ENCODE data around the gene RAB31. TPM values are rescaled to one million over a fixed set of nuclear protein-coding genes. Genes with fewer than 3 reads are reported as not detected.

Gene RAB31
- total RNA-seq, 2 donors from 2014 or later = 4.7 to 16.0 TPM

- no peaks in the 10 kb centered on the region for H3K4me1 ChIP-seq
- H3K36me3 ChIP-seq = no peaks in the 10 kb centered on the region
- H3K9ac ChIP-seq (ENCODE audit: low read depth in 2 of 2, low read length in 2 of 2) = no peak overlapping the region
- no peak for TF ChIP-seq CTCF (IDR thresholded peaks at IDR 0.05)
- H3K9me3 ChIP-seq = no peaks in the 10 kb centered on the region
- H3K27me3 ChIP-seq = no peaks in the 10 kb centered on the region
- no peak overlapping the region for H3K27ac ChIP-seq
- H3K4me3 ChIP-seq = no peak overlapping the region
- no peak for DNase-seq
- intact Hi-C loops (cut with DNase I) = no loop called here
These were observed 176.0 kb downstream of the RAB31 start for GRCh38 chr18:9884090-9884489.

GRCh38 chr18:9884532-9885140 lies 176.5 kb downstream of the RAB31 start:
- Histone ChIP-seq H3K27ac (no peak overlapping the region), H3K4me1 (no peaks in the 10 kb centered on the region), H3K27me3 (no peaks in the 10 kb centered on the region), H3K36me3 (no peaks in the 10 kb centered on the region), H3K9me3 (no peaks in the 10 kb centered on the region), H3K9ac (ENCODE audit: low read depth in 2 of 2, low read length in 2 of 2) (no peak overlapping the region), H3K4me3 (no peak overlapping the region)
- intact Hi-C loops (cut with DNase I) = no loop called here
- DNase-seq = no peak
- no peak for TF ChIP-seq CTCF (IDR thresholded peaks at IDR 0.05)

GRCh38 chr18:9885170-9886004 lies 177.3 kb downstream of the RAB31 start, which contains the start of gene TXNDC2:
TXNDC2 (plus strand) TSS chr18:9885973; CDS start chr18:9886681, 708 bp downstream.
- Histone ChIP-seq H3K4me3 (no peak within 1 kb of the TSS), H3K9me3 (no peaks in the 10 kb centered on the region), H3K4me1 (no peaks in the 10 kb centered on the region), H3K36me3 (no peaks in the 10 kb centered on the region), H3K9ac (ENCODE audit: low read depth in 2 of 2, low read length in 2 of 2) (no peak within 1 kb of the TSS), H3K27me3 (no peaks in the 10 kb centered on the region), H3K27ac (no peak within 1 kb of the TSS)
- intact Hi-C loops (cut with DNase I) = no loop called here
- DNase-seq = no peak
- TF ChIP-seq CTCF (IDR thresholded peaks at IDR 0.05) = no peak

GRCh38 chr18:9886005-9886348 lies 177.9 kb downstream of the RAB31 start:
- intact Hi-C loops (cut with DNase I) = no loop called here
- no peak for TF ChIP-seq CTCF (IDR thresholded peaks at IDR 0.05)

GRCh38 chr18:9887992-9888391 lies 179.9 kb downstream of the RAB31 start:
- DNase-seq = no peak
- Histone ChIP-seq H3K4me3 (no peak overlapping the region), H3K36me3 (no peaks in the 10 kb centered on the region), H3K27me3 (no peaks in the 10 kb centered on the region), H3K9ac (ENCODE audit: low read depth in 2 of 2, low read length in 2 of 2) (no peak overlapping the region), H3K9me3 (no peaks in the 10 kb centered on the region), H3K4me1 (no peaks in the 10 kb centered on the region), H3K27ac (no peak overlapping the region)
- TF ChIP-seq CTCF (IDR thresholded peaks at IDR 0.05) = no peak
- intact Hi-C loops (cut with DNase I) = no loop called here

More at GRCh38 chr18:9886005-9886348, 177.9 kb downstream of the RAB31 start:
- Histone ChIP-seq H3K27ac (no peak overlapping the region), H3K4me3 (no peak overlapping the region), H3K9ac (ENCODE audit: low read depth in 2 of 2, low read length in 2 of 2) (no peak overlapping the region), H3K9me3 (no peaks in the 10 kb centered on the region), H3K27me3 (no peaks in the 10 kb centered on the region), H3K36me3 (no peaks in the 10 kb centered on the region), H3K4me1 (no peaks in the 10 kb centered on the region)
- DNase-seq = no peak

Data from colonic mucosa (tissue), 4 donors.